Activated naive CD8-positive, alpha-beta T cell treated with anti-CD3 and anti-CD28 coated beads, Interleukin-2, amount 50 U/mL, for 24 hours (primary cell): ENCODE measurements around the gene SLC9A8.
"Not testable (repeated sequence)": the region's sequence is repeated elsewhere in the genome, so short reads cannot be mapped to it uniquely, and the experiment has no call there.

ENCODE experiments used
- ATAC-seq: fragments of 150-1000 bp; cut with Tn5 transposase; one replicate; pipeline ENCODE4 v1.10.0; 2021
- DNase-seq: peaks from one replicate; pipeline ENCODE4 v3.0.0; 2021
- H3K27ac Mint-ChIP-seq: one replicate; pipeline ENCODE4 v1.8.0; 2021; ENCODE audit warnings: mild to moderate bottlenecking, mixed read lengths
- H3K27me3 Mint-ChIP-seq: one replicate; pipeline ENCODE4 v1.8.0; 2021; ENCODE audit warnings: mixed read lengths
- H3K36me3 Mint-ChIP-seq: one replicate; pipeline ENCODE4 v1.8.0; 2021; ENCODE audit warnings: low read depth, mixed read lengths
- H3K4me1 Mint-ChIP-seq: one replicate; pipeline ENCODE4 v1.8.0; 2021; ENCODE audit warnings: mixed read lengths
- H3K4me3 Mint-ChIP-seq: one replicate; pipeline ENCODE4 v1.8.0; 2021; ENCODE audit warnings: mild to moderate bottlenecking, moderate library complexity, mixed read lengths
- H3K9me3 Mint-ChIP-seq: one replicate; pipeline ENCODE4 v1.8.0; 2021; ENCODE audit warnings: mixed read lengths

Gene SLC9A8

GRCh38 chr20:49783021-49783995 is 29.3 kb upstream of the SLC9A8 start:
- H3K4me1 Mint-ChIP-seq: peaks cover 10% of the 10 kb centered on the region
- peaks cover 11% of the 10 kb centered on the region for H3K27me3 Mint-ChIP-seq
- not testable (repeated sequence) for DNase-seq, H3K9me3 Mint-ChIP-seq, ATAC-seq, H3K4me3 Mint-ChIP-seq, H3K27ac Mint-ChIP-seq, H3K36me3 Mint-ChIP-seq

- H3K36me3 Mint-ChIP-seq: no peaks in the 10 kb centered on the region
- H3K27me3 Mint-ChIP-seq: peaks cover 8% of the 10 kb centered on the region
- DNase-seq (no peak), ATAC-seq (no peak)
- peaks cover 10% of the 10 kb centered on the region for H3K4me1 Mint-ChIP-seq
- no peak overlapping the region for H3K27ac Mint-ChIP-seq
- H3K9me3 Mint-ChIP-seq: no peaks in the 10 kb centered on the region
- H3K4me3 Mint-ChIP-seq: no peak overlapping the region
These were observed 28.3 kb upstream of the SLC9A8 start for GRCh38 chr20:49784291-49784690.

GRCh38 chr20:49785149-49785851 is 27.3 kb upstream of the SLC9A8 start:
- Mint-ChIP-seq H3K27me3 (peaks cover 9% of the 10 kb centered on the region), H3K9me3 (no peaks in the 10 kb centered on the region), H3K27ac (no peak overlapping the region), H3K4me1 (peaks cover 10% of the 10 kb centered on the region), H3K36me3 (no peaks in the 10 kb centered on the region), H3K4me3 (no peak overlapping the region)
- DNase-seq: no peak
- ATAC-seq: no peak

GRCh38 chr20:49785852-49786175 is 26.8 kb upstream of the SLC9A8 start:
- Mint-ChIP-seq H3K27ac (no peak overlapping the region), H3K4me3 (no peak overlapping the region), H3K27me3 (peaks cover 11% of the 10 kb centered on the region), H3K9me3 (no peaks in the 10 kb centered on the region), H3K36me3 (no peaks in the 10 kb centered on the region), H3K4me1 (peaks cover 10% of the 10 kb centered on the region)
- ATAC-seq (no peak), DNase-seq (no peak)

- Mint-ChIP-seq H3K9me3 (no peaks in the 10 kb centered on the region), H3K4me3 (no peak overlapping the region), H3K36me3 (no peaks in the 10 kb centered on the region), H3K4me1 (peaks cover 10% of the 10 kb centered on the region), H3K27me3 (peaks cover 14% of the 10 kb centered on the region), H3K27ac (no peak overlapping the region)
- ATAC-seq: no peak
- DNase-seq: no peak
These were observed 26.4 kb upstream of the SLC9A8 start for GRCh38 chr20:49786196-49786595.

GRCh38 chr20:49786668-49787370 is 25.8 kb upstream of the SLC9A8 start:
- Mint-ChIP-seq H3K4me1 (peaks cover 10% of the 10 kb centered on the region), H3K4me3 (no peak overlapping the region), H3K36me3 (no peaks in the 10 kb centered on the region), H3K27me3 (peaks cover 14% of the 10 kb centered on the region), H3K9me3 (no peaks in the 10 kb centered on the region), H3K27ac (no peak overlapping the region)
- no peak for ATAC-seq
- no peak for DNase-seq

GRCh38 chr20:49787371-49788357 is 25.0 kb upstream of the SLC9A8 start:
- no peak overlapping the region for H3K4me3 Mint-ChIP-seq

GRCh38 chr20:49790077-49790798 is 22.4 kb upstream of the SLC9A8 start:
- Mint-ChIP-seq H3K27ac (peak overlapping the region; percentile 7), H3K4me3 (no peak overlapping the region), H3K9me3 (no peaks in the 10 kb centered on the region), H3K27me3 (peaks cover 20% of the 10 kb centered on the region), H3K36me3 (no peaks in the 10 kb centered on the region), H3K4me1 (peaks cover 26% of the 10 kb centered on the region)
- DNase-seq (no peak), ATAC-seq (no peak)

More at GRCh38 chr20:49787371-49788357, 25.0 kb upstream of the SLC9A8 start:
- no peaks in the 10 kb centered on the region for H3K36me3 Mint-ChIP-seq
- H3K9me3 Mint-ChIP-seq: no peaks in the 10 kb centered on the region
- H3K27ac Mint-ChIP-seq: no peak overlapping the region
- ATAC-seq (no peak), DNase-seq (no peak)
- peaks cover 16% of the 10 kb centered on the region for H3K27me3 Mint-ChIP-seq
- peaks cover 10% of the 10 kb centered on the region for H3K4me1 Mint-ChIP-seq

- Mint-ChIP-seq H3K27me3 (peaks cover 14% of the 10 kb centered on the region), H3K27ac (no peak overlapping the region), H3K9me3 (no peaks in the 10 kb centered on the region), H3K4me3 (no peak overlapping the region), H3K4me1 (peaks cover 20% of the 10 kb centered on the region), H3K36me3 (no peaks in the 10 kb centered on the region)
- ATAC-seq (no peak), DNase-seq (no peak)
These were observed 21.5 kb upstream of the SLC9A8 start for GRCh38 chr20:49791165-49791564.

GRCh38 chr20:49792006-49792405 is 20.6 kb upstream of the SLC9A8 start:
- no peaks in the 10 kb centered on the region for H3K36me3 Mint-ChIP-seq
- H3K27me3 Mint-ChIP-seq: peaks cover 17% of the 10 kb centered on the region
- H3K4me3 Mint-ChIP-seq: no peak overlapping the region
- no peak overlapping the region for H3K27ac Mint-ChIP-seq
- H3K9me3 Mint-ChIP-seq: no peaks in the 10 kb centered on the region
- peaks cover 17% of the 10 kb centered on the region for H3K4me1 Mint-ChIP-seq
- no peak for DNase-seq
- ATAC-seq: no peak

- Mint-ChIP-seq H3K27me3 (peaks cover 17% of the 10 kb centered on the region), H3K36me3 (no peaks in the 10 kb centered on the region), H3K4me3 (no peak overlapping the region), H3K9me3 (no peaks in the 10 kb centered on the region), H3K4me1 (peaks cover 16% of the 10 kb centered on the region), H3K27ac (no peak overlapping the region)
- ATAC-seq (no peak), DNase-seq (no peak)
These were observed 20.0 kb upstream of the SLC9A8 start for GRCh38 chr20:49792611-49793010.

- Mint-ChIP-seq H3K4me3 (no peak overlapping the region), H3K36me3 (no peaks in the 10 kb centered on the region), H3K4me1 (peaks cover 17% of the 10 kb centered on the region), H3K9me3 (no peaks in the 10 kb centered on the region), H3K27ac (no peak overlapping the region), H3K27me3 (peaks cover 17% of the 10 kb centered on the region)
- ATAC-seq (peak; percentile 36), DNase-seq (no peak)
These were observed 18.1 kb upstream of the SLC9A8 start for GRCh38 chr20:49794336-49795134.

- DNase-seq: no peak
- H3K4me1 Mint-ChIP-seq: peaks cover 20% of the 10 kb centered on the region
- peaks cover 17% of the 10 kb centered on the region for H3K27me3 Mint-ChIP-seq
- H3K36me3 Mint-ChIP-seq: no peaks in the 10 kb centered on the region
- H3K27ac Mint-ChIP-seq: no peak overlapping the region
- no peak overlapping the region for H3K4me3 Mint-ChIP-seq
- no peak for ATAC-seq
- H3K9me3 Mint-ChIP-seq: no peaks in the 10 kb centered on the region
These were observed 17.5 kb upstream of the SLC9A8 start for GRCh38 chr20:49795135-49795424.
